GM12801 (cell line): ENCODE measurements around the gene CDCP1.

Experiments used
- TF ChIP-seq, protein P1 (sequence below): IDR thresholded peaks from one replicate; pipeline ENCODE4 v1.5.1; 2011; ENCODE audit warnings: control low read depth; ENCODE audit not compliant: insufficient read length; ENCODE audit errors: extremely low read depth

Gene CDCP1

DNA sequence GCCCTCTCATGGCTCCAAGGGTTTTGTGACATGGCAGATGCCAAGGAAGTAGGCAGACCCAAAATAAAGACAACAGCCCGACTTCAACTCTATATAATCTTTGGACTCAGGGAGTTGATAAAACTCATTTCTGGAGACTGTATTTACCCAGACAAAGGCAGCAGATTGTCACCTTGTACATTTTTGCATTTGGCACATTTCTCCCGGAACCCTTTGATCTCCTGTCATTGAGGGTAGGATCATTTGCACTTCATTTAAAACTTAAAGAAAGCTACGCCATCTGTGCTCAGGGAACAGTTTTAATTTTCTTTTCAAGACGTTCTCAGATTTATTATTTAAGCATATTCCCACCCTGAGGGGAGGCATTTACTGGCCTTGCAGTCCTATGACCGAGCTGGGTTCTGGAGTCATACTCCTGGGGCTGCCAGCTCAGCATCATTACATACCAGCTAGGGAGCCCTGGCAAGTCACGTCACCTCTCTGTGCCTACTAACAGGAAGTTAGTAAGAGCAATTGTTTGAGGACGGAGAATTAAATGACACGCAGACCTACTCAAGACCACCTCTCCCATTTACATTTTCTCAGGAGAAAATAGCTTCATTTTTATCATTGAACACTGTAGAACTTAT is 5.9 kb downstream of the CDCP1 start:
- TF ChIP-seq, protein P1, sequence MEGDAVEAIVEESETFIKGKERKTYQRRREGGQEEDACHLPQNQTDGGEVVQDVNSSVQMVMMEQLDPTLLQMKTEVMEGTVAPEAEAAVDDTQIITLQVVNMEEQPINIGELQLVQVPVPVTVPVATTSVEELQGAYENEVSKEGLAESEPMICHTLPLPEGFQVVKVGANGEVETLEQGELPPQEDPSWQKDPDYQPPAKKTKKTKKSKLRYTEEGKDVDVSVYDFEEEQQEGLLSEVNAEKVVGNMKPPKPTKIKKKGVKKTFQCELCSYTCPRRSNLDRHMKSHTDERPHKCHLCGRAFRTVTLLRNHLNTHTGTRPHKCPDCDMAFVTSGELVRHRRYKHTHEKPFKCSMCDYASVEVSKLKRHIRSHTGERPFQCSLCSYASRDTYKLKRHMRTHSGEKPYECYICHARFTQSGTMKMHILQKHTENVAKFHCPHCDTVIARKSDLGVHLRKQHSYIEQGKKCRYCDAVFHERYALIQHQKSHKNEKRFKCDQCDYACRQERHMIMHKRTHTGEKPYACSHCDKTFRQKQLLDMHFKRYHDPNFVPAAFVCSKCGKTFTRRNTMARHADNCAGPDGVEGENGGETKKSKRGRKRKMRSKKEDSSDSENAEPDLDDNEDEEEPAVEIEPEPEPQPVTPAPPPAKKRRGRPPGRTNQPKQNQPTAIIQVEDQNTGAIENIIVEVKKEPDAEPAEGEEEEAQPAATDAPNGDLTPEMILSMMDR: no peak

DNA sequence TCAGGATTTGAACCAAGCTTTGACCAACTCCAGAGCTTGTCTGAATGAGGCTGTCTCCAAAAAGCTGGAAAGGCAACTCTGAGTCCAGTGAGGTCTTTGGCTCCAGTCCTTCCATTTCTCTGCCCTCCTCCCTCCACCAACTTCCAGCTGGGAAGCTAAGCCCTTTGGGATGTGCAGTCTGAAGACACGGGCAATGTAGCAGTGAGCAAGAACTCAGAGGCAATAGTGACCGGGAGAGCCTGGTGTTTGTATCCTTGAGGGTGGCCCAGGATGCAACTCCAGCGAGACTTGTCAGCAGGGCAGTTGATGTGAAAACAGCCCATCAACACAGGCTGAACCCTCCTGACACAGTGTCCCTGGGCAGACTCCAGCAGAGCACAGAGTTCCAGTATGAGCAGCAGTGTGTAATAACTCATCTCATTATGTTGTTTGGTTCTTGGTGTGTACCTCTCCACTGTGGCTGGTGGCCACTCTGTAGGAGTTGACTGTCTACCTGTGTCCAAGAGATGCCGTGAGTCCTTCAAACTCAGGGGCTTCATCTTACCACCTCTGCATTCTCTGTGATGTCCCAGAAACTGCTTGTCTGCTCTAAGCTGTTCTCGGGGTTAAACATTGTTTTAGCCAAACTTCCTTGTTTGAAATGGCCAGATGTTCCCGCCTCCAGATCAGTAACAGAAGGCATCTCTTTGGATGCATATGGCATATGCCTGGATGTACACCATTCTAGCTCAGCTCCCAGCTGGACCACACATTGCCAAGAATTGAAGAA is 6.6 kb downstream of the CDCP1 start:
- TF ChIP-seq, protein P1: no peak

DNA sequence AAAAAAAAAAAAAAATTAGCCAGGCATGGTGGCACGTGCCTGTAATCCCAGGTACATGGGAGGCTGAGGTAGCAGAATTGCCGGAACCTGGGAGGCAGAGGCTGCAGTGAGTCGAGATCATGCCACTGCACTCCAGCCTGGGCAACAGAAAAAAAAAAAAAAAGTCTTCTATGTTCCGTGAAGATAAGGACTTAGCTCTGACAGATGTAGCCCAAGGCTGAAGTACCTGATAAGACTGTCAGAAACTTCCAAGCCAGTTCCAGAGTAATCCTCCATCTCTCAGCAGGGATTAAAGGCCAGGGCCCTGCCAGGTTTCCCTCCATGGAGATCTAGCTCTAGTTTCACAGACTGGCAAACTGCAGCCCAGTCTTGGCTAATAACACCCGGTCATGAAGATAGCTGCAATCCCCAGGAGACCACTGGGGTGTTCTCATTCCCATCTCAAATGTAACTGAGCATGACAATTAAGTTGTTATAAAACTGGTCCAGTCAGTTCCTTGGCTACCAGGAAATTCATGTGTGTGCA is 8.5 kb downstream of the CDCP1 start:
- TF ChIP-seq, protein P1: no peak

DNA sequence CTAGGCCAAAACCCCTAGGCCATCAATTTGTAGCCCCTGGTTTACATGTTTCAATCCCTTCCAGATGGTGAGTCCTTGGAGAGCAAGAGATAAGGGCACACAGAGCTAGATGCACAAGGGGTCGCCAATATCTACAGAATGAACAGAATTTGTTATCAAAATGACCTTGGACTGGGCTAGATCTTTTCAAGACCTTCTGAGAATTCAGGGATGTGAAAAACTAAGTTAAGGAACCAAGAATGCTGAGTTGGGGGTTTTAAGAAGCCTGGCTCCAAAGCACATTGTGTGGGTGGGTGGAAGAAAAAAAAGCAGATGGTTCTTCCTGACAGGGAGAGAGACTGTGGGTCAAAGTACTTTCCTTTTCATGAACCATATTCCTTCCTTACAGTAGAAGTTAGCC is 10.2 kb downstream of the CDCP1 start:
- TF ChIP-seq, protein P1: no peak

DNA sequence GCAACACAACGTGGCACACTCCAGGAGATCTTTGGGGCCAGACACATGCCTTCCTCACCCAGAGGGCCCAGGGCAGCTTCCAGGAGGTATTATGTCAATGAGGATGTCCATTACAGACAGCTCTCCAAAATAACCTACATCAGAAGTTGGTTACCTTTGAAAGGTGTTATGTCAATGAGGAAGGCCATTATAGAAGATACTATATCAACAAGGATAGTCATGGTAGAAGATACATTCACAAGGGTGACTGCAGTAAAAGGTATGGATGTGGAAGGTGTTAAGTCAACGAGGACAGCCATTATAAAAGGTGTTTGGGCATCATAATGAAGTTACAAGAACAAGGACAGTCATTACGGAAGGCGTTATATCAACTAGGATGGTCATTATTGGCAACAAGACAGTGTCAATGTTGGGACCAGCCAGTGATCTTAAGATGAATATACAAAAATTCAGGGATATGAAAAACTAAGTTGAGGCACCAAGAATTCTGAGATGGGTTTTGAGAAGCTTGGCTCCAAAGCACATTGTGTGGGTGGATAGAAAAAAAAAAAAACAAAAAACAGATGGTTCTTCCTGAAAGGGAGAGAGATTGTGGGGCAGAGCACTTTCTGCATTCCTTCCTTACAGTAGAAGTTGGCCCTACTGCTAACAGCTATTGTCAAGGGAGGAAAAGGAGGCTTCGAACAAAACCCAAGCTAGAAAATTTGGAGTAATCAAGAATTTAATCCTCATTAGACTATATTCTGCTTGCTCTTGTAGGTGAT is 11.2 kb downstream of the CDCP1 start:
- TF ChIP-seq, protein P1: no peak

DNA sequence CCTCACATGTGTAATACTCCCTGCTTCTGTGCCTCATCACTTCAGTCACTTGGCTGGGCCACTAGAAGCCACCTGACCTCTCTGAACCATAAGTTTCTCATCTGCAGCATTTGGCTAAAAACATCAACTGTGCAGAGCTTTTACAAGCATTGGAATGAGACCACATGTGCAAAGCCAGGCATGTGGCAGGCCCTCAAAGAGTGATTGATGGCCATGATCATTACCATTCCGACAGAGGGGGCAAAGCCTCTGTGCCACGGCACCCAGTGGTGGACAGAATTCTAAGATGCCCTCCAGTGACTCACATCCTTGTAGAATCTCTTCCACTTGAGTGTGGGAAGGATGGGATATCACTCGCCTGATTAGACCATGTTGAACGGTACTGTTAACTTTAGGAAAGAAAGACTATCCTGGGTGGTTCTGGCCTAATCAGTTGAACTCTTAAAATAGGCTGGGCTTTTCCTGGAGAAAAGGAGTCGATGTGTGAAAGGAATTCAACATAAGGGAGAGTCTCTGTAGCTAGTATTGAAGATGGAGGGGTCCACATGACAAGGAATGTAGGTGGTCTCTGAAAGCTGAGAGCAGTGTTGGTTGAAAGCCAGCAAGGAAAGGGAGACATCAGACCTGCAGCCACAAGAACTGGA is 13.5 kb downstream of the CDCP1 start:
- TF ChIP-seq, protein P1: no peak

DNA sequence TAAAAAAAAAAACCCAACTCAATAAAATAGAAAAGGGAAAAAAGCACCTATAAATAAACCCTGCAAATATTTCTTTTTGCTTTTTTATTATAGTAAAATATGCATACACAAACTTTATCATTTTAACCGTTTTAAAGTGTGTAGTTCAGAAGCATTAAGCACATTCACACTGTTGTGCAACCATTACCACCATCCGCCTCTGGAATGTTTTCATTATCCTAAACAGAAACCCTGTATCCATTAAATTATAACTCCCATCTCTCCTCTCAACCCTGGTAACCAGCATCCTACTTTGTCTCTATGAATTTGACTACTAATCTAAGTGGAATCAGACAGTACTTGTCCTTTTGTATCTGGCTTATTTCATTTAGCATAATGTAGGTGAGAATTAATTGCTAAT is 15.0 kb downstream of the CDCP1 start:
- TF ChIP-seq, protein P1: no peak
